T-helper 2 cell treated with Interferon-gamma antibody and Interleukin-4, amounts not matched to agents 5 μg/mL and 100 μg/mL, for 36 hours (primary cell): ENCODE results near the gene SCIN.

Experiments
- DNase-seq: peaks from one replicate; pipeline ENCODE4 v3.0.0; 2021; ENCODE audit warnings: low spot score
- H3K27ac Mint-ChIP-seq: one replicate; pipeline ENCODE4 v1.8.0; 2021; ENCODE audit warnings: mild to moderate bottlenecking, mixed read lengths
- H3K27me3 Mint-ChIP-seq: one replicate; pipeline ENCODE4 v1.8.0; 2021; ENCODE audit warnings: low read depth, mixed read lengths
- H3K36me3 Mint-ChIP-seq: one replicate; pipeline ENCODE4 v1.8.0; 2021; ENCODE audit warnings: low read depth, mixed read lengths
- H3K4me1 Mint-ChIP-seq: one replicate; pipeline ENCODE4 v1.8.0; 2021; ENCODE audit warnings: low read depth, mixed read lengths
- H3K4me3 Mint-ChIP-seq: one replicate; pipeline ENCODE4 v1.8.0; 2022; ENCODE audit warnings: mild to moderate bottlenecking, moderate library complexity, mixed read lengths
- H3K9me3 Mint-ChIP-seq: one replicate; pipeline ENCODE4 v1.8.0; 2021; ENCODE audit warnings: mixed read lengths

SCIN gene

GRCh38 chr7:12581897-12582296 lies 11.4 kb downstream of the SCIN start:
- Mint-ChIP-seq H3K4me3 (no peak overlapping the region), H3K27ac (no peak overlapping the region), H3K36me3 (no peaks in the 10 kb centered on the region), H3K4me1 (no peaks in the 10 kb centered on the region), H3K27me3 (peaks cover 23% of the 10 kb centered on the region), H3K9me3 (no peaks in the 10 kb centered on the region)
- no peak for DNase-seq

DNA sequence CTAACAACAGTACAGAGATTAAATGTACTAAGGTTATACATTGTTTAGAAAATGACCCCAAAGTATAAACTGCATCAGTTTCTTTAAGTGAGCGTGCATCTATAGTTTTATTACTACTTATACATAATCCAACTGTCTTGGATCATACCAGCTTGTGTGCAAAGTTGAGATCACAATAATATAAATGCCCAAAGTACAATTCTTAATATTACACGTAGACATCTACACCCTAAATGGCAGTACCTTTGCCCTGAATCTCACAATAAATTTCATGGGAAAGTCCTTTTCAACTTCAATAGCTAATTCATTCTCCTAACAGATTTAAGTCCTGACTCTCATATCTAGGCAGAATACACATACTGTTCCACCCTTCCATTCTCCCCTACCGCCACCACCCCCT lies 11.8 kb downstream of the SCIN start:
- DNase-seq, result no peak
- Mint-ChIP-seq H3K4me3 (no peak overlapping the region), H3K36me3 (no peaks in the 10 kb centered on the region), H3K27me3 (peaks cover 20% of the 10 kb centered on the region), H3K4me1 (no peaks in the 10 kb centered on the region), H3K27ac (no peak overlapping the region), H3K9me3 (no peaks in the 10 kb centered on the region)

DNA sequence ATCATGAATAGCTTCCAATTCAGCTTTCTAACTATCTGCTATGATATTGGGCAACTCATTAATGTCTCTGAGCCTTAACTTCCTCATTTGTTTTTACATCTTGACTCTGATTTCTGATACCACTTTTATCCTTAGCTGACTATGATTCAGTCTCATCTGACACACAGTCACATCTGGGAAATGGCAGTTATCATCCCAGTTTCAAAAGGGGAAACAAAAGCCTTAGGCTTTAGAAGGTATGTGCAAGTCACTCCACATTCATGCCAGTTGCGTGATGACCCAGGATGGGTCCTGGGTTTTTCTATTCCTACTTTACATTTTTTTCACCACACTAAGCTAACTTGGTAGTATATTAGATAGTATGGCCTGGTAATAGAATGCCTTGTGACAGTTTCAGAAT lies 12.7 kb downstream of the SCIN start:
- Mint-ChIP-seq H3K4me3 (no peak overlapping the region), H3K9me3 (no peaks in the 10 kb centered on the region), H3K27me3 (peaks cover 19% of the 10 kb centered on the region), H3K27ac (no peak overlapping the region), H3K4me1 (no peaks in the 10 kb centered on the region), H3K36me3 (no peaks in the 10 kb centered on the region)
- no peak for DNase-seq

- Mint-ChIP-seq H3K9me3 (no peaks in the 10 kb centered on the region), H3K27me3 (peaks cover 17% of the 10 kb centered on the region), H3K36me3 (no peaks in the 10 kb centered on the region), H3K4me1 (no peaks in the 10 kb centered on the region), H3K27ac (no peak overlapping the region), H3K4me3 (no peak overlapping the region)
- DNase-seq, result no peak
Observed at GRCh38 chr7:12583922-12584321, 13.4 kb downstream of the SCIN start.

GRCh38 chr7:12584930-12585329 lies 14.4 kb downstream of the SCIN start:
- Mint-ChIP-seq H3K4me1 (no peaks in the 10 kb centered on the region), H3K36me3 (no peaks in the 10 kb centered on the region), H3K9me3 (no peaks in the 10 kb centered on the region), H3K27me3 (peaks cover 17% of the 10 kb centered on the region), H3K4me3 (no peak overlapping the region), H3K27ac (no peak overlapping the region)
- no peak for DNase-seq

DNA sequence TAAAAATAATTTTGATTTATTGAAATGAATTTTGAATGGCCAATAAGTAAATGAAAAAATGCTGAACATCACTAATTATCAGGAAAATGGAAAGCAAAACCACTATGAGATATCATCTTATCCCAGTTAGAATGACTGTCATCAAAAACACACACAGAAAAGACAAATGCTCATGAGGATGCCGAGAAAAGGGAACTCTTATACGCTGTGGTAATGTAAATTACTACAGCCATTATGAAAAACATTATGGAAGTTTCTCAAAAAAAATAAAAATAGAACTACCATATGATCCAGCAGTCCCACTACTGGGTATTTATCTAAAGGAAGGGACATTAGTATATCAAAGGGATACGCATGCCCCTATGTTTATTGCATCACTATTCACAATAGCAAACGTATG lies 15.8 kb downstream of the SCIN start:
- DNase-seq, result no peak
- Mint-ChIP-seq H3K4me3 (no peak overlapping the region), H3K9me3 (no peaks in the 10 kb centered on the region), H3K36me3 (no peaks in the 10 kb centered on the region), H3K27ac (no peak overlapping the region), H3K4me1 (no peaks in the 10 kb centered on the region), H3K27me3 (peaks cover 17% of the 10 kb centered on the region)

DNA sequence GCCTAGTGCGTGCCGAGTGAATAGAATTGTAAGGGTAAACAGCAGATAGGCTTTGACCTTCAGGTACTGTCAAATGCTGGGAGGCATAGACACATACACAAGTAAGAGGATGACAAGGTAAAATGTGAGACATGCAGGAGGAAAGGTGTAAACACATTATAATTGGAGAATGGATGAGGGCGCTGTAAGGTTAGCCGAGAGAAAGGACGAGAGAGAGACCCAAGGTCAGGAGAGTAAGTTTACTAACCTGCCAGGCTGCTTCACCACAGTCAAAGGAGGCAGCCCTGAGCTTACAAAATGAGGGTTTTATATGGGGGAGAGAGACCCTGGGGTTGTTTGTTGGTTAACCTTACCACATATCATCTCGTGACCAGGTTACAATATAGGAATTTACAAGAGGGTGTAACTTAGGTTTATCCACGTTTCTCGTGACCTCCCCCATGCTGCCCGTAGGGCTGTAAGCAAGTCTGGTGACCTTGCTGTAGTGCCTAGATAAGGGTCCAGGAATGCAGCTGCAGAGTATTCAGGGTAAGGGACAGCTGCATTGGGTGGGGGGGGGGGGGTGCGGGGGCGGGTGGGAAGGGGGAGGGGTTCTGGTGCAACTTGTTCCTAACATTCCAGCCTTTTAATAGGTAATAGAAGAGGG lies 17.9 kb downstream of the SCIN start:
- peaks cover 10% of the 10 kb centered on the region for H3K27me3 Mint-ChIP-seq
- no peaks in the 10 kb centered on the region for H3K9me3 Mint-ChIP-seq
- H3K4me3 Mint-ChIP-seq, result no peak overlapping the region
- no peak for DNase-seq
- H3K36me3 Mint-ChIP-seq, result no peaks in the 10 kb centered on the region
- H3K27ac Mint-ChIP-seq, result no peak overlapping the region
- no peaks in the 10 kb centered on the region for H3K4me1 Mint-ChIP-seq

DNA sequence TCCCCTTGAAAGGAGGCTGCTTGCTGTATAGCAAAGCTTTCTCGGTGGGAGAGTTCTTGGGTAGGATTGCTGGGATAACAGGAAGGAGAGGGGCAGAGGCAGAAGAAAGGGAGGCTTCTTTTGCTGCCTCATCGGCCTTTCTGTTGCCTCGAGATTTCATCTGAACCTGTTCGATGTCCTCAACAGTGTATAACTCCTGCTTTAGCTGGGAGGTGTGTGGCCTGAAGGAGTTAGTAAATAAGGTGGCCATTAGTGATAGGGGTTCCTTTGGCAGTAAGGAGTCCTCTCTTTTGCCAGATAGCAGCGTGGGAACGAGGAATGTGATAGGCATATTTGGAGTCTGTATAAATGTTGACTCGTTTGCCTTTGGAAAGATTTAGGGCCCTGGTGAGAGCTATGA lies 20.0 kb downstream of the SCIN start:
- H3K27me3 Mint-ChIP-seq, result peaks cover 4% of the 10 kb centered on the region
- H3K4me3 Mint-ChIP-seq, result no peak overlapping the region
- H3K36me3 Mint-ChIP-seq, result no peaks in the 10 kb centered on the region
- no peaks in the 10 kb centered on the region for H3K4me1 Mint-ChIP-seq
- H3K27ac Mint-ChIP-seq, result no peak overlapping the region
- DNase-seq, result no peak
- H3K9me3 Mint-ChIP-seq, result no peaks in the 10 kb centered on the region

DNA sequence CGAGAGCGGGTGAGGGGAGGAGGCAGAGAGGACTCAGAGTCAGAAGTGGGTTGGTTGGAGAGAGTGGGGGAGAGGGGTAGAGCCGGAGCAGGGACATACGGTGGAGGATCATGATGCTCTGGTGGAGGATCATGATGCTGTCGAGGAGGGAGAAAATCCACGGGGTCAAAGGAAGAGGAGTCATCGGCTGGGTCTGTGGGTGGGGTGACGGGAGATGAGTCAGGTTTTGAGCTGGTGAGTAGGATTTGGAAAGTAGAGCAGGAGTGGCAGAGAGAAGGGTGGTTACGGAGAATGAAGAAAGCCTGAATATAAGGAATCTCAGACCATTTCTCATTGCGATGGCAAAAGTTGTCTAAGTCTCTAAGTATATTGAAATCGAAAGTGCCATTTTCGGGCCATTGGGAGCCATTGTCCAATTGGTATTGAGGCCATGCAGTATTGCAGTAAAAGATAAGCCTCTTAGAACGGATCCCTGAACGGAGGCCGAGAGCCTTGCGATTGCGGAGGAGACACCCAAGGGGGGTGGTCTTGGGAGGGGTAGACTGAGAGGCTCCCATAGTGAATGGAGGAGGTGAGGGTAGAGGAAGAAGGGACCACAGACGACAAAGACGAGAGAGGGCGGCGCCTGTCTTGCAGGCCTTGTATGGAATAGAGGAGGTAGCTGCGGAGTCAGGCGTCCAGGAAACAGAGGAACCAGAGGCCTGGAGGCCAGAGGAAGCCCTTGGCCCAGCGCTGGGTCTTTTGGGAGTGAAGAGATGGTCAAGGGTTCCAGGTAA lies 23.8 kb downstream of the SCIN start:
- no peak for DNase-seq
- no peaks in the 10 kb centered on the region for H3K36me3 Mint-ChIP-seq
- H3K4me3 Mint-ChIP-seq, result no peak overlapping the region
- H3K27ac Mint-ChIP-seq, result no peak overlapping the region
- H3K9me3 Mint-ChIP-seq, result no peaks in the 10 kb centered on the region
- no peaks in the 10 kb centered on the region for H3K27me3 Mint-ChIP-seq
- no peaks in the 10 kb centered on the region for H3K4me1 Mint-ChIP-seq

GRCh38 chr7:12595148-12595547 lies 24.6 kb downstream of the SCIN start:
- Mint-ChIP-seq H3K27ac (no peak overlapping the region), H3K36me3 (no peaks in the 10 kb centered on the region), H3K4me1 (no peaks in the 10 kb centered on the region), H3K4me3 (no peak overlapping the region), H3K9me3 (no peaks in the 10 kb centered on the region), H3K27me3 (peaks cover 5% of the 10 kb centered on the region)
- no peak for DNase-seq

- H3K36me3 Mint-ChIP-seq, result no peaks in the 10 kb centered on the region
- no peaks in the 10 kb centered on the region for H3K4me1 Mint-ChIP-seq
- DNase-seq, result no peak
- H3K27ac Mint-ChIP-seq, result no peak overlapping the region
- no peaks in the 10 kb centered on the region for H3K9me3 Mint-ChIP-seq
- H3K4me3 Mint-ChIP-seq, result no peak overlapping the region
- H3K27me3 Mint-ChIP-seq, result peaks cover 5% of the 10 kb centered on the region
Observed at GRCh38 chr7:12596225-12596790, 25.8 kb downstream of the SCIN start.

GRCh38 chr7:12601302-12601869 lies 30.9 kb downstream of the SCIN start:
- Mint-ChIP-seq H3K4me3 (no peak overlapping the region), H3K36me3 (no peaks in the 10 kb centered on the region), H3K9me3 (peaks cover 13% of the 10 kb centered on the region), H3K27ac (no peak overlapping the region), H3K4me1 (no peaks in the 10 kb centered on the region), H3K27me3 (peaks cover 5% of the 10 kb centered on the region)
- DNase-seq, result no peak

DNA sequence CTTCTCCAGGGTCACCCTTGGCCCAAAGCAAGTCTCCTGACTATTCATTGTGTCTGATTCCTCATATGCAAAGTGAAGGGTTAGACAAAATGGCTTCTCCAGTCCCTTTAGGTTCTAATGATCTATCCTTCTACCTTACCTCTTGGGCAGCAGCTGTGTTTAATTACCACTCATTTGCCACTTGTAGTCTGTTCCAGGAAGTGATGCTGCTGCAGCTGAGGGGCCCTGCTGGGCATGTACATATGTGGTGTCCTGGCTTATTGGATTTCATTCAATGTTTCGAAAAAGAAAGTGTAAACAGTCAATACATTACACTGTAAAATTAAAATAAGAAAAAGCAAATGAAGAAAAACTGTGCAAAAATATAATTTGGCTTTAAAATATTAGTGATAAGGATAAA lies 36.6 kb downstream of the SCIN start:
- DNase-seq, result no peak
- H3K9me3 Mint-ChIP-seq, result peaks cover 7% of the 10 kb centered on the region
- no peaks in the 10 kb centered on the region for H3K36me3 Mint-ChIP-seq
- H3K27ac Mint-ChIP-seq, result no peak overlapping the region
- H3K4me3 Mint-ChIP-seq, result no peak overlapping the region
- H3K27me3 Mint-ChIP-seq, result no peaks in the 10 kb centered on the region
- no peaks in the 10 kb centered on the region for H3K4me1 Mint-ChIP-seq

GRCh38 chr7:12609561-12609960 lies 39.0 kb downstream of the SCIN start:
- Mint-ChIP-seq H3K4me1 (no peaks in the 10 kb centered on the region), H3K27me3 (no peaks in the 10 kb centered on the region)

More at GRCh38 chr7:12609561-12609960, 39.0 kb downstream of the SCIN start:
- no peak for DNase-seq
- no peak overlapping the region for H3K27ac Mint-ChIP-seq
- no peaks in the 10 kb centered on the region for H3K36me3 Mint-ChIP-seq
- no peaks in the 10 kb centered on the region for H3K9me3 Mint-ChIP-seq
- no peak overlapping the region for H3K4me3 Mint-ChIP-seq
